ENCODE results near the gene CCL14.
"Not testable (repeated sequence)": the region's sequence is repeated elsewhere in the genome, so short reads cannot be mapped to it uniquely, and the experiment has no call there.

Gene CCL14

DNA sequence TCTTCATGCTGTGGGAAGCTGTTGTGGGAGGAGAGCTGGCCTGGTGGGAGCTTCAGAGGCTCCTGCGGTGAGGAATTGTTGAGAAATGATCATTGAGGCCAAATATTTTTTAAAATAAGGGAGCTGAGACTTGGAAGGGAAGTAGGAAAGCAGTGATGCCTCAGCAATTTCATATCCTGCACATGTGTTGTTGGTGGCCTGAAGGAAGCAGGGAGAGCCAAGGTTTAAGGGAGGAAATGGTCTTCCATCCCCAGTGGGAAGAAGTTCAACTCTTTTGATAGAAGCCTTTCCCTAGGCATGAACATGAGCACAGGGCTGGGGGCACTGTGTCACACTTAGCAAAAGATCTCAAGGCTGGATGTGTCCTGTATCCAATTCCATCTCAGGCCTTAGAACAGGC lies at the start of gene CCL14:
TSS of gene CCL14 (minus strand) at position 87 of the 400 bp plus-strand sequence. CDS start at position 7, 80 bp downstream.
- no peak for DNase-seq (ENCODE audit: low read depth in 2 of 2, low spot score in 1 of 2)

DNA sequence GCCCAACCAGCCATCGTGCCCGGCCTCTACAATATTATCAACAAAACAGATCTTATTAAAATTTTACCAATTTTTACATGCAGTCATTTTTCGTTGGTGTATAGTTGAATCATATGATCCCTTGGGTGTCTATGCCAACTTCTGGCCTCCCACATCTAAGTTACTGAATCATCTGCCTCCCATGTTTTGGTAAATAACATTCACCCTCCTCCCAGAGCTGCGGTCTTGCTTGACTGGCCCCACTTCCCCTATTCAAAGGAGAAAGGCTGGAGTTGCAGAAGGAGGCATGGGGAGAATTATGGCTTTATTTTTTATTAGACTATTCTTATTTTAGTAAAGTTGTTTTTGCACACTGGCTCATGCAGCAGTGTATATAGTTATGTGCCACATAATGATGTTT lies 49.7 kb upstream of the CCL14 start:
- DNase-seq (ENCODE audit: low read depth in 2 of 2, low spot score in 1 of 2), result no peak

DNA sequence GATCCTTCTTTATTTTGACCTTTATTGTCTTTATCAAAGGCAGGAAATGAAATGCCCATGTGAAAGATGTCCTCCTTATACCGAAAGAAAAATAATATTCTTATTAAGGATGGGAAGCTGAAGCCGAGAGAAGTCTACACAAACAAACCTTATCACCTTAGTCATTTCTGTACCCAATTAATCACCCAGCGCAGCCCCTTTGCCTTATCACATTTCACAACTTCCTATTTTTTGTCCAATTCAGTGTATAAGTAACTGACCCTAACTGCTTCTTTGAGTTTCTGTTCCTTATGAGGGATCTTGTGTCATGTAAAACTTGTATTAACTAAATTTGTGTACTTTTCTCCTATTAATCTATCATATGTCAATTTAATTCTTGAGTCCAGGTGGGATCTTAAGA lies 47.6 kb upstream of the CCL14 start:
- DNase-seq (ENCODE audit: low read depth in 2 of 2, low spot score in 1 of 2), result no peak

DNA sequence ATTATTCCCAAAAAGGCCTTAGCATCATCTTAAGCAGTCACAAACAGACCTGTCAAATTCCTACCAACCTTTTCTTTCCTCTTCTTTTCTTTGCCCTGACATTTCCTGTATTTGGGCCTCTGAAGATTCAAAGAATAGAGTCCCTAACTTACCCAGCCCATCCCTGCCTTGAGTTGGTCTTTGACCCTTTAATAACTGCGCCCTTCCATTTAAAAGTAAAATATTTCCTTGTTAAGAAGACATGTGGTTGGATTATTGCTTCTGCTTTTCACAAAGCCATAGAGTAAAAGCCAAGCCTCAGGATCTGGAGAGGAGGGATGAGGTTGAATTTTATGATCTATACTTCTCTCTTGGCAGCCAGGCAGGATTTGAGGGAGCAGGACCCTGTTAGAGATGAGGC lies 44.4 kb upstream of the CCL14 start:
- no peak for DNase-seq (ENCODE audit: low read depth in 2 of 2, low spot score in 1 of 2)

DNA sequence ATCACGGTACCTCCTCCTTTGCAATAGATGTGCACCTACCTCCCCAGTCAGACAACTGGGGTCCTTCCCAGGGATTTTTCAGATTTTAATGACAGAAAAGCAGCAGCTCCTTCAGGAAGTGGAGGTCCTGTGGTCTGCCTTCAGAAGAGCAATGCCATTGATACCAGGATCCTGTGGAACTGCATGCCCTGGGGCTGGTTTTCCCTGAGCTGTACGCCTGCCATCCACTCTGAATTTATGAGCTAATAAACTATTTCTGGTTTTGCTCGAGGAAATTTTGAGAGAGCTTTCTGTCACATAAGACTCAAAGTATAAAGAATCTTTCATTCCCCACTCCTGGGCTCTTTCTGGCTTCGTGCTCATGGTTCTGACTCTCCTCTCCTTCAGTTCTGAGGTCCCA lies 41.2 kb upstream of the CCL14 start:
- DNase-seq (ENCODE audit: low read depth in 2 of 2, low spot score in 1 of 2), result no peak

DNA sequence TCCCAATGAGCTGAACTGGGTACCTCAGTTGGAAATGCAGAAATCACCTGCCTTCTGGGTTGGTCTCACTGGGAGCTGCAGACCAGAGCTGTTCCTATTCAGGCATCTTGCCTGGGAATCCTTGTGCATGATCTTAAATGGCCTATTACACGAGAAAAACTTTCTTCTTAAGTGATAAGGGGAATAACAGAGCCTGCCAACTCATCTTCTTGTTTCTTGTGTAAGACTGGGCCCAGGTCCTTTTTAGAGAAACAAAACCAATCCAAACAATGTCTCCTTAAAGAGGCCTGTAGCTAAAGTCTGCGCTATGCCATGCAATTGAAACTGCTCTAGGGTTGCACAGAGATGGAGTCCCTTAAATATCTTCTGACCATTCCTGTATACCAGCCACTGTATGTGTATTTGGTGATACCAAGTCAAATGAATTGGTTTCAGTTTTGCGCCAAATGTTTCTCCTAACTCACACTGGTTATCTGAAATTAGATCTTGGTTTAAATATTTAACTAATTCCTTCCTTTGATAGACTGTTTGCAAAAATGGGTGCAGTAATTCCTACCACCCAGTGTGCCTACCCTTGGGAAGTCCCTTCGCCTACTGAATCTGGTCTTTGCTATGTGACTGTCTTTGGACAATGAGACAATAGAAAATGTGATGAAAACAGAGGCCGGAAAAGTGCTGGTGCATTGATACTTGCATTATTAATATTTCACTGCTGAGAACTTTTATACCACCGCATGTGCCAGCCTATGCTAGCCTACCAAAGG lies 37.8 kb upstream of the CCL14 start:
- no peak for DNase-seq (ENCODE audit: low read depth in 2 of 2, low spot score in 1 of 2)

DNA sequence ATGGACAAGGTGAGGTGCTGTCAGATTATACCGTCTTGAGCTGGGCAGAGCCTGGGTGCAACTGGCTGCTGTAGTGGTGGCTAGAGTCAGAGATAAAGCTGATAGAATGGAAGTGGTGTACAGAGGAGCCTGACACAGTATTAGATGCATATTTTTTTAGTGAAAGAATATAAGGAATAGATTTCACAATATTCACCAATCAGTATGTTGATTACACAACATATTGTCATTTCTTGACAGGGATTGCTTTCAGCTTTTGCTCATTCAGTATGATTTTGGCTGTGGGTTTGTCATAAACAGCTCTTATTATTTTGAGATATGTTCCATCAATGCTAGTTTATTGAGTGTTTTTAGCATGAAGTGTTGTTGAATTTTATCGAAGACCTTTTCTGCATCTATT lies 32.9 kb upstream of the CCL14 start:
- DNase-seq (ENCODE audit: low read depth in 2 of 2, low spot score in 1 of 2), result no peak

DNA sequence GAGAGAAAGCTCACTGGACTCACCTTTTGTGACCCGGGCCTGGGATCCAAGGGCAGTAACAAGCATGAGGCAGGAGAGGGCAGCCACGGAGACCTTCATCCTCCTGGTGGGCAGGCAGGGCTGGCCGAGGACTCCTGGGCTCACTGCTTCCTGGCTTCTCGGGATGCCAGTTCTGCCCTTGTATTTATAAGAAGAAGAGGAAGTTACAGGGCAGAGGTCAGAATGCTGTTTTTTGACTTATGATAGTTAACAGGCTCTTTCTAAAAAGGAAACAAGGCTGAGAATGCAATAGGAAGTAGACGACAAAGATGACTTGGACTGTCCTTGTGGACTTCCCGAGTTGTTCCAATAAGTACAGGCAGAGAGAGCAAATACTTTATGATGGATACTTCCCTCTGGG lies 31.3 kb upstream of the CCL14 start, which contains the start of gene CCL23:
TSS of gene CCL23 (minus strand) at position 174 of the 400 bp plus-strand sequence. CDS start at position 99, 75 bp downstream.
- no peak for DNase-seq (ENCODE audit: low read depth in 2 of 2, low spot score in 1 of 2)

DNA sequence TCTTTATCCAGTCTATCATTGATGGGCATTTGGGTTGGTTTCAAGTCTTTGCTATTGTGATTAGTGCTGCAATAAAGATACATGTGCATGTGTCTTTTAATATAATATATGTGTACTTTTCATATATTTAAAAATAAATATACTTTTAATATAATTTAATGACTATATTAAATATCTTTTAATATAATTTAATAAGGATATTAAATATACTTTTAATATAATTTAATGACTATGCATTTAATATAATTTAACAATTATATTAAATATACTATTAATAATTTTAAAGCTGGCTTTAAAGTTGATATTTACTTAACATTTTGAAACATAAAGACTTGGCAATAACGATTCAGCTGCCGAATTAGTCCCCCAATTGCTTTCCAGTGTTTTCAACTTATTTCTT lies 30.0 kb upstream of the CCL14 start:
- no peak for DNase-seq (ENCODE audit: low read depth in 2 of 2, low spot score in 1 of 2)

DNA sequence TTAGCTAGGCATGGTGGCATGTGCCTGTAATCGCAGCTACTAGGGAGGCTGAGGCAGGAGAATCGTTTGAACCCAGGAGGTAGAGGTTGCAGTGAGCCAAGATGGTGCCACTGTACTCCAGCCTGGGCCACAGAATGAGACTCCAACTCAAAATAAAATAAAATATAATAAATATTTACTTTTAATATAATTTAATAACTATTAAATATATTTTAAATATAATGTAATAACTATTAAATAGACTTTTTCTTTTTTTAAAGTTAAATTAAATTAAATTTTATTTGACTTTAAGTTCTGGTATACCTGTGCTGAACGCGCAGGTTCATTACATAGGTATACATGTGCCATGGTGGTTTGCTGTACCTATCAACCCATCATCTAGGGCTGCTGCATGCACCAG lies 29.4 kb upstream of the CCL14 start:
- DNase-seq (ENCODE audit: low read depth in 2 of 2, low spot score in 1 of 2), result not testable (repeated sequence)

DNA sequence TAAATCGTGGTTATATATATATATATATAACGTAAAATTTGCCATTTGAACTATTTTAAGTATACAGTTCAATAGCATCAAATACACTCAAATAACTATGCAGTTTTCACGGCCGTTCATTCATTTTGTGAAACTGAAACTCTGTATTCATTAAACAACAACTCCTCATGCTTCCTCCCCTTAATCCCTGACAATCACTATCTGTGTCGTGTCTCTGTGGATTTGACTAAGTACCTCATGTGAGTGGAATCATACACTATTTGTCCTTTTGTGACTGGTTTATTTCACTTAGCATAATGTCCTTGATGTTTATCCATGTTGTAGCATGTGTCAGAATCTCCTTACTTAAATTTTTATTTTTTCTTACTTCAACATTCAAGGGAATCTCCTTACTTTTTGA lies 28.4 kb upstream of the CCL14 start:
- no peak for DNase-seq (ENCODE audit: low read depth in 2 of 2, low spot score in 1 of 2)

DNA sequence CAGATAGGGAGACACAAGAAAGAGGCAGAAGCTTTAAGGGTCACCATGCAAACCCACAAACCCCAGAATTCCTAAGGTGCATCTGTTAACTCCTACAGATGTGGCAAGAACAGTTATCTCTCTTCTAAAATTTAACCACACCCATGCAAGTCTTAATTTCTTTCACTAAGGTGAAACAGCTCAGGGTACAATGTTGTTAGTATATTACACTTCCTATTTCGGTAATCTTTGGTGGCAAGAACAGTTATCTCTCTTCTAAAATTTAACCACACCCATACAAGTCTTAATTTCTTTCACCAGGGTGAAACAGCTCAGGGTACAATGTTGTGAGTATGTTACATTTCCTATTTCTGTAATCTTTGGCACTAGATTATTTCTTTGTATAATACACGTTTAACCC lies 24.7 kb upstream of the CCL14 start:
- DNase-seq (ENCODE audit: low read depth in 2 of 2, low spot score in 1 of 2), result no peak

DNA sequence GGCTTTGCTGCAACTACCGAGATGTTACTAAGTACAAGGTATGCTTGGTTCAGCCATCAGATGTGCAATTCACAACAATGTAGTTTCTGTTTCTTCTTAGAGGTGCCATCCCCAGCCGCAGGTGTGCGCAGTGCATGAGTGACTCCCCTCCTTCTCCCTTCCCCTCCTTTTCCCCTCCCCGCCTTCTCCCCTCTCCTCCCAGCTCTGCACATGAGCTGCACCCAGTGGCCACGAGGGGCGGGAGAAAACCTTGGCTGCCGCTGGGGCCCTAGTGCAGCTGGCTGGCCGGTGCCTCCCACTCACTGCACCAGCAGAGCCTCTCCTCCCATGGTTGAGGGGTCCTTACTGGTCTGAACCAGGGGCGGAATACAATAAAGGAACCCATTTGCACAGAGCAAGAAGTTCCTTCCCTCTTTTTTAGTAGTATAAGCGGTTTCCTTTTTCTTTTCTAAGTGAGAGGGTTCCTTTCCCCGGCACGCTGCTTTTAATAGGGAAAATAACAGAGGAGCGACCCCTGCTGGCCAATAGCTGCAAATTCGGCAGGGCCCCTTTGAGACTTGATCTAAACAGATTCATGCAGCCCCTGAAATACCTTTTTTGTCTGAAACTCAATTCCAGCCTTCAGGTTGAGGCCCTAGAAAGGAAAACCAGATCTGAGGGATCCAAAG lies 22.6 kb upstream of the CCL14 start:
- no peak for DNase-seq (ENCODE audit: low read depth in 2 of 2, low spot score in 1 of 2)

DNA sequence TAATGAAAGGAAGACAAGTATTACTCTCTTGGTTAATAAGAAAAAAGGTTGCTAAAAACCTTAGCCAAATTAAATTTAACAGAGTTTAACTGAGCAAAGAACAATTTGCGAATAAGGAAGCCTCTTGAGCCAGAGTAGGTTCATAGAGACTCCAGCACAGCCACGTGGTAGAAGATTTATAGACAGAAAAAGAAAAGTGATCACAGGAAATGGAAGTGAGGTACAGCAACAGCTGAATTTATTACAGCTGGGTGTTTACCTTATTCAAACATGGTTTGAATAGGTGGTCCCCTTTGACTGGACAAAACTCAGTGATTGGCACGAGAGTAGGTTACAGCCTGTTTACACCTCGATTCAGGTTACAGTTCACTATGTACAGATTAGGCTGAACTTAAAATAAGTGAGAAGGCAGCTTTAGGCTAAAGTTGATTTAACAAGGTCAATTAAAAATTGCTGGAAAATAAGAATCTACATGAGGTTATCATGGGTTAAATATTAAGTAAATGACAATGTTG lies 18.1 kb upstream of the CCL14 start:
- no peak for DNase-seq (ENCODE audit: low read depth in 2 of 2, low spot score in 1 of 2)

DNA sequence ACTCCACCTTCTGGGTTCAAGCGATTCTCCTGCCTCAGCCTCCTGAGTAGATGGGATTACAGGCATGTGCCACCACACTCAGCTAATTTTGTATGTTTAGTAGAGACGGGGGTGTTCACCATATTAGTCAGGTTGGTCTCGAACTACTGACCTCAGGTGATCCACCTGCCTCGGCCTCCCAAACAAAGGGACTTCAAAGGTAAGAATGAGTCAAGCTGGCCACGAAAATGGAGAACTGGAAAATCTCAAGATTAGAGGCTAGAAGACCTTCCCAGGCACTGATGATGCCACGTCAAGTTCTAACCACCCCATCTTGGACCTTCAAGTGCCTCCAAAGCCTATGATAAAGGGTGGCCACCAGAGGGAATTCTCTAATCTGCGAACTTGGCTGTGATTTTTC lies 16.1 kb upstream of the CCL14 start:
- DNase-seq (ENCODE audit: low read depth in 2 of 2, low spot score in 1 of 2), result no peak

DNA sequence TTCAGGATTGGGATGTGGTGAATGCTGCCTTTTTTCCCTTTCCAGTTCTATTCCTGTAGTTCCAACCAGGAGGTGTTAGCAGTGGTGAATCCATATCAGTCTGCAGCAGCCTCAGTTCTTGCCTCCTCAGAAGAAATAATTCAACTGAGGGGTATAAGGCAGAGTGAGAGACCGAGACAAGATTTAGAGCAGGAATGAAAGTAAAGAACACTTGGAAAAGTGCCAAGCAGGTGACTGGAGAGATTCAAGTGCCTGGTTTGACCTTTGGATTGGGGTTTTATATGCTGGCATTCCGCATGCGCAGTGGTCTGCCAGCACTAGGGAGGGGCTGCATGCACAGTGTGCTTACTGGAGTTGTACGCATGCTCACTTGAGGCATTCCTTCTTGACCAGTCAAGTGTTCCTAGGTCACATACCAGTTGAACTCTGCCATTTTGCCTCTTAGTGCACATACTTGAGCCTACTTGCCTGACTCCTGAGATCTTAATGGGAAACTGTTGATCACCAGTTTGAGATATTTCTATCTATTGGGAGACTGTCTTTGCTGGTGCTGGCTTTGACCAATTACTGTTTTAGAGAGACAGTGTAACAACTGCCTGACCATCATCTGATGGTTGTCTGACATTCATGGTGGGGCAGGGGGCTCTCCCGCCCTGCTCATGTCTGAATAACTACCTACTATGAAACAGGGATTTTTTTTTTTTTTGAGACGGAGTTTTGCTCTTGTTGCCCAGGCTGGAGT lies 15.5 kb upstream of the CCL14 start:
- DNase-seq (ENCODE audit: low read depth in 2 of 2, low spot score in 1 of 2), result no peak

DNA sequence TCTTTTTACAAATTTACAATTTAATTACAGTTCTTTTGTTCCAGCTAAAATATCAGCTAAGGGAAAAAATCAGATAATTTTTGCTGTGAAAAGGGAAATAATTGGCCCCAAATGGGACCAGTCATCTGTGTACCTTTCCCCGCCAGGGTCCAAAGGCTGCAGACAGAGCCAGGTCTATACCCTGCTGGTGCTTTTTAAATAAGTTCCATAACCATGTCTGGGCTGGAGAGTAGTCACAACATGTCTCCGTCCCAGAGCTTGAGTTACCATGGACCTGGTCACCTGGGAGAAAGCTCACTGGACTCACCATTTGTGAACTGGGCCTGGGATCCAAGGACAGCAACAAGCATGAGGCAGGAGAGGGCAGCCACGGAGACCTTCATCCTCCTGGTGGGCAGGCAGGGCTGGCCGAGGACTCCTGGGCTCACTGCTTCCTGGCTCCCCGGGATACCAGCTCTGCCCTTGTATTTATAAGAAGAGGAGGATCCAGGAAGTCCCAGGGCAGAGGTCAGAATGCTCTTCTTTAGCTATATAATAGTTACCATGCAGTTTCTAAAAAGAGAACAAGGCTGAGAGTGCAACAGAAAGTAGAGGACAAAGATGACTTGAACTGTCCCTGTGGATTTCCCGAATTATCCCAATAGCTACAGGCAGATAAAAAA lies 14.7 kb upstream of the CCL14 start, which contains the start of gene CCL15:
TSS of gene CCL15 (minus strand) at position 444 of the 662 bp plus-strand sequence. CDS start at position 383, 61 bp downstream.
- DNase-seq (ENCODE audit: low read depth in 2 of 2, low spot score in 1 of 2), result no peak

DNA sequence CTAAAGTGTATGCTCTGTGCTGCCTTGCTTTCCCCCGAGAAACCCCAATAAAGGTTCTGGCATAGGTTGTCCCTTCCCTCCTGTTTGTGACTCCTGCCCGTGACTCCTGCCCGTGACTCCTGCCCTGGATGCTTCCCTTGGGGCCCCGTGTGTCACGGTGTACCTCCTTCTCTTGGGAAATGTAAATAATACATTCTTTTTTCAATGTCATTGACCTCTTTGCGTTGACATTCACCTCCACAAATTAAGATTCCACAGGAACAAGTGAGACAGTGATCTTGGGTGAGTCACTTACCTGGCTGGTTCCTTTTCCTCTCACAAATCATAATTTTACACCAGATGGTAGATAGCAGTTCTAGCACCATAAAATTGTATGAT lies 14.2 kb upstream of the CCL14 start:
- no peak for DNase-seq (ENCODE audit: low read depth in 2 of 2, low spot score in 1 of 2)

DNA sequence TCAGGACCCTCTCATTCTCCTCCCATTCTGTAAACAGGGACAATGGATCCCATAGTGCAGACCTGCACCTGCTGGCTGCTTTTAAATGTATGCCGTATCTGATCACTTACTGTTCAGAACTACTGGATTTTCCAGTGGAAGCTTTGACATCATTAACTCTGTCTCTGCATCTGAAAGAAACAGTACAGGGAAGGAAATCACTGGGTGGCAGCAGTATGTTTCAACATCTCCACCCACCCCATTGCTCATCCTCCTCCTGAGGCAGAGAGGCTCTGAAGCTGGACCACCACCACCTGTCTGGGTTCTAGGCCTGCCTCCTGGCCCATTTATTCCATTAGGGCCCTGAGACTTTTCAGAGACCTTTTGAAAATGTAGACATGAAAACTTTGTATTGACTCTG lies 12.2 kb upstream of the CCL14 start:
- DNase-seq (ENCODE audit: low read depth in 2 of 2, low spot score in 1 of 2), result no peak

DNA sequence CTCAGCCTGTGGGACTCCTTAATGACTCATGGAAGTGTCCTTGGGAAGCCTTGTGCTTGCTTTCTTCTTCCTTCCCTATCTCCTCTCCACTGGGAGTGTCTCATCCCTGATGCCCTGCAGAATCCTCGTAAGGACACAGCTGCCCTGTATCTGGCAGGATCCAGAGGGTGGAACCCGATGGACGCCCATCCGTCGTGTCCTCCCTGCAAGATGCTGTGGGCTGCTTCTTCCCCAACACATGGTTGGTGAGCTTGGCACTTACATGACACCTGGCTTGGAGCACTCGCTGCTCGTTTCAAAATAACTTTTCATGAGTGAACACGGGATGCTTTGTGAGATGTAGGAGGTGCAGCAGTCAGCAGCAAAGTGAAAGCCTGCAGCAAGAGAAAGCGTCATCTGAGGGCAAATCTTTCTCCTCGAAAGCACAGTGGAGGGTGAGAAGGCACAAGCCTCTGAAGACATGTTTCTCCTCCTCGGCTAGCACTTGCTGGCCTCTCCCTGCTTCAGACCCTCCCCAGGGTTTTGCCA lies 11.6 kb upstream of the CCL14 start:
- DNase-seq (ENCODE audit: low read depth in 2 of 2, low spot score in 1 of 2), result no peak

DNA sequence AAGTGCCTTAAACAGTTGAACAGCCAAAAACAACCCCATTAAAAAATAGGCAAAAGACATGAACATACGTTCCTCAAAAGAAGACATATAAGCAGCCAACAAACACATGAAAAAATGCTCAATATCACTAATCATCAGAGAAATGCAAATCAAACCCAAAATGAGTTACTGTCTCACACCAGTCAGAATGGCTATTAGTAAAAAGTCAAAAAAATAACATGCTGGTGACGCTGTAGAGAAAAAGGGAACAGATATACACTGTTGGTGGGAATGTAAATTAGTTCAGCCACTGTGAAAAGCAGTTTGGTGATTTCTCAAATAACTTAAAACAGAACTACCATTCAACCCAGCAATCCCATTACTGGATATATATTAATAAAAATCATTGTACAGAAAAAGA lies 8.8 kb upstream of the CCL14 start:
- not testable (repeated sequence) for DNase-seq (ENCODE audit: low read depth in 2 of 2, low spot score in 1 of 2)
